MCF 10A (cell line): ENCODE results near the gene ZNF470. TPM values are rescaled to one million over a fixed set of nuclear protein-coding genes. Genes with fewer than 3 reads are reported as not detected.

Experiments
- BruUV-seq: library from RNA; stranded (reverse); fragments of 400-500 nt; replicated peaks from 2 replicates; lab custom pipeline; 2021; lab: Mats Ljungman, UMichigan
- CTCF ChIA-PET: fragments of 300-600 bp; sonication (Branson Sonifier 250); formaldehyde crosslinking; extraction: SDS; loops from one replicate; lab custom pipeline; 2021; ENCODE audit warnings: antibody characterized with exemption, inconsistent platforms; lab: Yijun Ruan, JAX
- POLR2A ChIA-PET: fragments of 300-600, 350-650 bp; sonication (Branson Sonifier 250); formaldehyde crosslinking; extraction: SDS; loops from one replicate; lab custom pipeline; 2020; ENCODE audit warnings: antibody characterized with exemption, inconsistent platforms; lab: Yijun Ruan, JAX
- DNase-seq: peaks from one replicate; pipeline ENCODE4 v3.0.0-alpha.2; 2018; ENCODE audit not compliant: unreplicated experiment
- H3K27ac Mint-ChIP-seq: one replicate; pipeline ENCODE4 v1.8.0; 2022; ENCODE audit warnings: mild to moderate bottlenecking, low read depth, mixed read lengths; ENCODE audit not compliant: unreplicated experiment
- H3K27me3 Mint-ChIP-seq: one replicate; pipeline ENCODE4 v1.8.0; 2022; ENCODE audit warnings: mixed read lengths; ENCODE audit not compliant: insufficient read depth, unreplicated experiment
- H3K36me3 Mint-ChIP-seq: one replicate; pipeline ENCODE4 v1.8.0; 2022; ENCODE audit warnings: mild to moderate bottlenecking, moderate library complexity, mixed read lengths; ENCODE audit not compliant: insufficient read depth, unreplicated experiment
- H3K4me1 Mint-ChIP-seq: one replicate; pipeline ENCODE4 v1.8.0; 2022; ENCODE audit warnings: mixed read lengths; ENCODE audit not compliant: insufficient read depth, unreplicated experiment
- H3K4me3 Mint-ChIP-seq: one replicate; pipeline ENCODE4 v1.8.0; 2022; ENCODE audit warnings: mild to moderate bottlenecking, moderate library complexity, mixed read lengths; ENCODE audit not compliant: unreplicated experiment
- H3K9me3 Mint-ChIP-seq: one replicate; pipeline ENCODE4 v1.8.0; 2022; ENCODE audit warnings: mixed read lengths; ENCODE audit not compliant: unreplicated experiment
- intact Hi-C: fragments of 100-400 bp; cut with micrococcal nuclease; formaldehyde crosslinking; loops from 2 replicates; pipeline ENCODE4 v1.14.1; 2022
- total RNA-seq: library from RNA; stranded (reverse); gene quantifications from 2 replicates; pipeline ENCODE4 v1.2.3, GENCODE V29; 2022
- TF ChIP-seq, protein P1 (sequence below): fragments of 200-600 bp; IDR thresholded peaks from one replicate; pipeline ENCODE4 v1.8.0; 2022; ENCODE audit warnings: antibody characterized with exemption, mild to moderate bottlenecking; ENCODE audit not compliant: unreplicated experiment

Gene ZNF470
- total RNA-seq, 1 experiment from 2014 or later = not detected

DNA sequence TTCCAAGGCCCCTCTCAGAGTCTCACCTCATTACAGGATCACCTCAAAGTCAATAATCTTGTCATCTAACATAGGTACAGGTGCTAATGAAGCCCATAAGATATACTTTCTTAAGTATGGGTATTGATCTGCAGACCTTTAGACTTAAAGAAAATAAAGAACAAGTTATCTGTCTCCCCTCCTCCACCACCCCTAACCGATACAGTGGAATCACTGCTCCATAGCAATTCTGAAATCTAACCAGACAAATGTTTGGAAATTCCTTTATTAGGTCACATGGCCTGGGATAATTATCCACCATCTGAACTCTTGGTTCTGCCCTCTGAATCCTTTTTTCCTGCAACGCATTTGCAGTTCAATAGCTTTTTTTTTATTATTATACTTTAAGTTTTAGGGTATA, 4.5 kb upstream of the ZNF470 start:
- peaks cover 44% of the 10 kb centered on the region for H3K9me3 Mint-ChIP-seq
- no peak overlapping the region for H3K27ac Mint-ChIP-seq
- intact Hi-C loops = no loop called here
- H3K4me3 Mint-ChIP-seq = no peak overlapping the region
- H3K27me3 Mint-ChIP-seq = no peaks in the 10 kb centered on the region
- BruUV-seq = no TSS peak
- CTCF ChIA-PET = no interaction called here
- POLR2A ChIA-PET = no interaction called here
- TF ChIP-seq, protein P1, sequence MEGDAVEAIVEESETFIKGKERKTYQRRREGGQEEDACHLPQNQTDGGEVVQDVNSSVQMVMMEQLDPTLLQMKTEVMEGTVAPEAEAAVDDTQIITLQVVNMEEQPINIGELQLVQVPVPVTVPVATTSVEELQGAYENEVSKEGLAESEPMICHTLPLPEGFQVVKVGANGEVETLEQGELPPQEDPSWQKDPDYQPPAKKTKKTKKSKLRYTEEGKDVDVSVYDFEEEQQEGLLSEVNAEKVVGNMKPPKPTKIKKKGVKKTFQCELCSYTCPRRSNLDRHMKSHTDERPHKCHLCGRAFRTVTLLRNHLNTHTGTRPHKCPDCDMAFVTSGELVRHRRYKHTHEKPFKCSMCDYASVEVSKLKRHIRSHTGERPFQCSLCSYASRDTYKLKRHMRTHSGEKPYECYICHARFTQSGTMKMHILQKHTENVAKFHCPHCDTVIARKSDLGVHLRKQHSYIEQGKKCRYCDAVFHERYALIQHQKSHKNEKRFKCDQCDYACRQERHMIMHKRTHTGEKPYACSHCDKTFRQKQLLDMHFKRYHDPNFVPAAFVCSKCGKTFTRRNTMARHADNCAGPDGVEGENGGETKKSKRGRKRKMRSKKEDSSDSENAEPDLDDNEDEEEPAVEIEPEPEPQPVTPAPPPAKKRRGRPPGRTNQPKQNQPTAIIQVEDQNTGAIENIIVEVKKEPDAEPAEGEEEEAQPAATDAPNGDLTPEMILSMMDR = no peak
- no peaks in the 10 kb centered on the region for H3K36me3 Mint-ChIP-seq
- DNase-seq = no peak
- H3K4me1 Mint-ChIP-seq = no peaks in the 10 kb centered on the region

DNA sequence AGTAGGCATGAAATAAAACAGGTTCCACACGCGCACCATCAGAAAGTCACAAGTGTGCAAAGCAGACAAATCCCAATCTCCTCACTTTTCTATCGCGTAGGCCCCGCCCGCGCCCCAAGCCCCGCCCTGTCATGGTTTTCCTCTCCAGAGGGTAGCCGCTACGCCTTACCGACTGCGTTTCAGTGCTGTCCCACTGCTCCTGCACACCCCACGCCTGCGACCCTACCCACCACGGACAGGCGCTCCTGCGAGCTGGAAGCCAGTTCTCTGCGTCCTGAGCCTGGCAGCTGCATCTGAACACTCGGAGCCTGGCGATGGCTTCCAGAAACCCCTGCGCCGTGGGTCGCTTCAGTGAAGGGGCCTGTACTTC, 379 bp upstream of the ZNF470 start:
- Mint-ChIP-seq H3K27me3 (no peaks in the 10 kb centered on the region), H3K4me3 (peak overlapping the region; percentile 69), H3K9me3 (peaks cover 28% of the 10 kb centered on the region), H3K36me3 (no peaks in the 10 kb centered on the region), H3K4me1 (no peaks in the 10 kb centered on the region), H3K27ac (no peak overlapping the region)
- BruUV-seq = no TSS peak
- DNase-seq = no peak
- intact Hi-C loops = no loop called here
- ChIA-PET CTCF (no interaction called here), POLR2A (no interaction called here)
- TF ChIP-seq, protein P1 = no peak

DNA sequence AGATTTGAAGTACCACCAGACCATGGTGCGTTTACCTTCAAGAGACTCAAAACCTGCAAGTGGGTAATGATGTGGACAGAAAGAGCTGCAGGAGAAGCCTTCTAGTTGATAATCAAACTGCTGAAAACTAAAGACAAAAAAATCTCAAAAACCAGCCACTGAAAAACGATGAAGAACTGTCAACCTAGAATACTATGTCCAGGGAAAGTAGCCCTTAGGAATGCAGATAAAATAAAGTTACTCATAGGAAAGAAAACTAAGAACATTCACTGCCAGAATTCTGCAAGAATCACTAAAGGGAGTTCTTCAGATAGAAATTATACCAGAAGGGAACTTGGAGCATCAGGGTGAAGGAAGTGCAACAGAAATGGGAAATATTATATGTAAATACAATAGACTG, 5.3 kb downstream of the ZNF470 start:
- ChIA-PET CTCF (no interaction called here), POLR2A (no interaction called here)
- intact Hi-C loops = no loop called here
- no peaks in the 10 kb centered on the region for H3K36me3 Mint-ChIP-seq
- BruUV-seq = no TSS peak
- H3K4me3 Mint-ChIP-seq = no peak overlapping the region
- no peak for DNase-seq
- H3K9me3 Mint-ChIP-seq = peaks cover 13% of the 10 kb centered on the region
- TF ChIP-seq, protein P1 = no peak
- H3K4me1 Mint-ChIP-seq = no peaks in the 10 kb centered on the region
- no peaks in the 10 kb centered on the region for H3K27me3 Mint-ChIP-seq
- H3K27ac Mint-ChIP-seq = no peak overlapping the region

DNA sequence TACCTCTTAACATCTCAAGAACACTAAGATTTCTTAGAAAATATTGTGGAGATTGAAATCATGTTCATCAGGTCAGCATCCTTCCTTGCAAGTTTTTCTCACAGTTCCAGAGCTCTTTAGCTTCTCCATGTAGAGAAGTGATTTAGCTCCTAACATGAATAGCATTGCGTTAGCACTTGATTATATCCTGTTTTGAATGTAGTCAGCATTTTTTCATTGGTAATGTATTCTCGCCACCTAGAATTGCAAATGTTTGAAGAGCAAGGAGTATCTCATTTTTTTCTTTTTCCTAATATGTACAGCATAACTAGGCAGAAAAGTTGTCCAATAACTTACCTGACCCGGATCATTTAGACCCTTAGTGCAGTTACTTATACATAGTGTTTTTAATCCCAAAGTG, 6.6 kb downstream of the ZNF470 start:
- POLR2A ChIA-PET = no interaction called here
- H3K4me1 Mint-ChIP-seq = no peaks in the 10 kb centered on the region
- no peak for DNase-seq
- CTCF ChIA-PET = interaction anchor here (1.0 kb wide), 1 partner anchor 529 kb away, joined by 3 read pairs; no protein-coding TSS in a partner anchor
- BruUV-seq = no TSS peak
- no peaks in the 10 kb centered on the region for H3K27me3 Mint-ChIP-seq
- TF ChIP-seq, protein P1 = no peak
- no peak overlapping the region for H3K27ac Mint-ChIP-seq
- no peaks in the 10 kb centered on the region for H3K36me3 Mint-ChIP-seq
- intact Hi-C loops = no loop called here
- no peak overlapping the region for H3K4me3 Mint-ChIP-seq
- peaks cover 25% of the 10 kb centered on the region for H3K9me3 Mint-ChIP-seq
